NCI-H1092 treated with DMSO at 0.1 percent for 48 hours (cell line): ENCODE results near the gene RDH5.
A peak's percentile ranks its signal among the peaks of the same experiment; 100 is the strongest.

Source experiments
- DNase-seq: peaks from one replicate; lab custom pipeline; 2025; lab: John Stamatoyannopoulos, UW

RDH5 gene

DNA sequence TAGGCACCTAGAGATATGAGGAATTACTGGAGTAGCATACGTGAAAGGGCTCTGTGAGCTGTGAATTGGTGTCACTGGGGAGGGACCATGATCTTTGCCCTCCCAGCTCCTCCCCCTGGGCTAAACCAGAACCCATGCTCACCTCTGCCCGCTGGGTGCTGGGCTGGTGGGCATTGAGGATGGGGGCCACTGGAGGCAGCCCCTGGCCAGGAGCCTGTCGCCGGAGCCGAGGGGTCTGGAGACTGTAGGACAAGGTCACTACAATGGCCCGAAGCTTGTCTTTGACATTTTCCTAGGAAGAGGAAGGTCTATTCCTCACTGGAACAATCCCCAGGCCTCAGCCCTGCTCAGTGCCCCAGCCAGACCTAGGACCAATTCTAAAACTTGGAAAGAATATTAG, 24.1 kb upstream of the RDH5 start:
- no peak for DNase-seq

DNA sequence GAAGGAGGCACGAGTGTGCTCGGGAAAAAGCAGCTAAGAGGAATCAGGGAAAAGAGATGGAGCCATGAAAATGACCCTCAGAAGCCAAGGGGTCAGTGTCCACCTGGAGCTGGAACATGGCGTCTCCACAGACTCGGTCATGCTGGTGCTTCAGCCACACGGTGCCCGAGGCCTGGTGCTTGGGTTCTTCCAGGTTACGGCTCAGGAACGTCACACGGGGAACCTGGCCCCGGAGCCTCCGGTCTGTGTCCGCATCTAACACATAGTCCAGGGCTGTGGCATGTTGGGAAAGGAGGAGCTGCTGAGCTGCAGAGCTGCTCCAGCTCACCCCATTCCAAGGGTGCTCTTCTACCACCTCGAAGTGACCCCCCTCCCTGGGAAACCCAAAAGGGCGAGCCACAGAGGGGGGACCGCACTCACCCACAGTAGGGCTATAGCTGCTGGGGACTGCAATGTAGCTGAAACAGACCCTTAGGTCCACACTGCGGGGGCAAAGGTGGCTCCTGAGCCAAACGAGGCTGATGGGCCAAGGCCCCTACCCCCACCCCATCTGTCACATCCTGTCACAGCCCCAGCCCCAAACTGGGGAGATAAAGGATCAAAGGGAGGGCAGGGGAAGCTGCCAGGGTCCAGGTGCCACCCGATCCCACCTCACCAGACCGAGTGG, 23.3 kb upstream of the RDH5 start:
- DNase-seq = no peak

DNA sequence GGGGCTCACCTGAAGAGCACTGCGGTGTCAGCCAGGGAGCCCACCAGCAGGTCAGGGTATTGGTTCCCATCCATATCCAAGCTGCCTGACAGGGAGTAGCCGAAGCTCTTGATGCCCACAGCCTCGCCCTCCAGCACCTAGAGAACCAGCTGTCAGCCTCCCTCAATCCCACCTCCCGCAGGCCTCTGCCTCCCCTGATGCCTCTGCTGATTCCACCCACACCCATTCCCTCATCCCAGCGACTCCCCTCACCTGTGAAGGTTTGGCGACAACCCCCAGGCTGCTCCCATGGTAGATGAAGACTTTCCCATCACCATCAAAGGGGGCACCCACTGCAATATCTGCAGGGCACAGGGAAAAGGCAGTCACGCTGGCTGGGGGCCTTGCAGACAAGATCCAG, 22.5 kb upstream of the RDH5 start:
- no peak for DNase-seq

- DNase-seq = no peak
Observed at GRCh38 chr12:55698241-55698955, 21.8 kb upstream of the RDH5 start.

- DNase-seq = no peak
Observed at GRCh38 chr12:55698965-55699364, 21.2 kb upstream of the RDH5 start.

- no peak for DNase-seq
Observed at GRCh38 chr12:55699471-55700055, 20.6 kb upstream of the RDH5 start.

- no peak for DNase-seq
Observed at GRCh38 chr12:55700255-55701018, 19.8 kb upstream of the RDH5 start.

DNA sequence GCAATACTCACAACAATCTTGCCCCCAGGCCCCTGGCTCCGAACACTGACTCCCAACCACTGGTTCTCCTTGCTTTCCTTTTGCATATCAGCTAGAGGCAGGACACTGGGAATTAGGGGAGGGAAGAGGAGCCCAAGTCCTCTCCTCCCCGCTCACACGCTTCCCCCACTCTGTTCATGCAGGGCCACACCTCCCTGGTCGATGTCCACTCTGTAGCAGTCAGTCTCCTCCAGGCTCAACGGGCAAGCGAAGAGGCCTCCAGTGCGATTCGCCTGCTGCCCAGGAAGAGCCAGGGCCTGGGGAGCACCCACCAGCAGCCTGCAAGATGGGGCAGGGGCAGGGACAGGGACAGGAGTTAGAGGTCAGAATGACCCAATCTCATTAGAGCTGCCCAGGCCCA, 17.3 kb upstream of the RDH5 start:
- DNase-seq = no peak

- DNase-seq = no peak
Observed at GRCh38 chr12:55703288-55703687, 16.9 kb upstream of the RDH5 start.

GRCh38 chr12:55703901-55704761, 16.1 kb upstream of the RDH5 start:
- DNase-seq = no peak

- DNase-seq = no peak
Observed at GRCh38 chr12:55704824-55705718, 15.1 kb upstream of the RDH5 start.

DNA sequence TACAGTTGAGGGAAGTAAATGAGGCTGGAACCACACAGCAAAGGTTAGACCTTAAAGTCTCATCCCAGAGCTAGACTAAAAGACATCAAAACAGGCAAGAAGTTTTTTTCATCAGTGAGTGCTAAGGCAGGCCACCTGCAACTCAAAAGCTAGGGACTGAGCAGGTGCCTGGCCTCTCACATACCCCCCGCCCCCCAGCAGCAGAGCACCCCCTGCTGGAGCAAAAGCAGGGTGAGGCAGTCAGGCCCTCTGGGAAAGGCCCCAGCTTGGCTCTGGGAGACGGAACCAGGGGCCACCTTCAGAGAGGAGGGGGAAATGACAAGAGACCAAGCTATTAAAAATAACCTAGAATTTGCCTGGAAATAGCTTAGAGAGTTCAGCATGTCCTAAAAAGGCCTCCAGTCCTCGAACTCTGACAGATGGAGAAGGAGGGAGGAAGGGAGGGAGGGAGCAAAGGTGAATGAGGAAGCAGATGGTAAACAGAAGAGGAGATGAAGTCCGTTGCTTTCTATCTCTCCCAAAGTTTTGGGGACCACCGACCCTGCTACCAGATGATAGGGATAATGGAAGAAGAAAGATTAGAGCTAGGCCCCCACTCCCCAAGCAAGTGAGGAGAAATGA, 14.3 kb upstream of the RDH5 start:
- no peak for DNase-seq

- no peak for DNase-seq
Observed at GRCh38 chr12:55706568-55707218, 13.5 kb upstream of the RDH5 start.

DNA sequence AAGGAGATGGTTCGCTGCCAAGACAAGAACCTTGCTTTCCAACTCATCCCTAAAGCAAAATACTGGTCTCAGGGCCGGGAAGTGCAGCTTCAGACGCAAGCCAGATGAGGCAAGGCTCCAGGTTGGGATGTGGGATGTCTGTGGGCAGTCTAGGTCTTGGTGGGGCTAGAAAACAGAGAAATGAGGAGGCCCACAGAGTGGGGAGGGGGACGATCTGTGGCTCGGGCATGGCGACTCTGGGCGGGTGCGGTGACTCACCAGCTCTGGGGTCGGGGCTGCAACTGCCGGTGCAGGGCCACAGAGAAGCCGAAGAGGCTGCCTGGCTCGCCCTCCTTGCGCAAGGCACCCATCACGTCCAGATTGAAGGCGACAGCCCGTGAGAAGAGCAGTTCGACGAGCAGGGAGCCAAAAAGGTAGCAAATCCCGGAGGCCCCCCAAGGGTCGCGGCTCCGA, 12.9 kb upstream of the RDH5 start:
- no peak for DNase-seq

- DNase-seq = peak; percentile 3
Observed at GRCh38 chr12:55707841-55708694, 12.1 kb upstream of the RDH5 start, which contains the start of gene ITGA7. Gene ITGA7 (minus strand): TSS chr12:55707904. CDS start chr12:55707682, 222 bp downstream.

GRCh38 chr12:55708695-55709233, 11.4 kb upstream of the RDH5 start:
- DNase-seq = no peak

GRCh38 chr12:55711786-55712553, 8.2 kb upstream of the RDH5 start:
- no peak for DNase-seq
